Measurements from ENCODE around the gene GSN. TPM values are rescaled to one million over a fixed set of nuclear protein-coding genes. Genes with fewer than 3 reads are reported as not detected.

GSN gene
- total RNA-seq, 1 donor from 2014 or later = 35.0 TPM

DNA sequence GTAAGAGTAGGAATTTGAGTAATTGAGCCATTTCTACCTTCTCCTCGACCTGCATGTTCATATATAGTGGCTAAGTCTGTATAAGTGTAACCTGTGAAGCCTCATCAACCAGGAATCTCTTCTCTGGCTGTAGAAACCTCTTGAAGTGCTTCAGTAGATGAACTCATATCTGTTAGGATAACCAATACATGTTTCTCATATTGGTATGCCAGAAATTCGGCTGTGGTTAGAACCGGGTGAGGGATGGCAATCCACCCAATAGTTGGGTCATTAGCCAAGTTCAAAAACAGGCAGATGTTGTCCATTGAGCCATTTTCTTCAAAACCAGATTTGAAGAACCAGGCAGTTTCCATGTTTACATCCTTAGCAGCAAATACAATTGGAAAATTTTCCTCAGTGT lies 28.9 kb upstream of the GSN start:
- TF ChIP-seq, protein P1, sequence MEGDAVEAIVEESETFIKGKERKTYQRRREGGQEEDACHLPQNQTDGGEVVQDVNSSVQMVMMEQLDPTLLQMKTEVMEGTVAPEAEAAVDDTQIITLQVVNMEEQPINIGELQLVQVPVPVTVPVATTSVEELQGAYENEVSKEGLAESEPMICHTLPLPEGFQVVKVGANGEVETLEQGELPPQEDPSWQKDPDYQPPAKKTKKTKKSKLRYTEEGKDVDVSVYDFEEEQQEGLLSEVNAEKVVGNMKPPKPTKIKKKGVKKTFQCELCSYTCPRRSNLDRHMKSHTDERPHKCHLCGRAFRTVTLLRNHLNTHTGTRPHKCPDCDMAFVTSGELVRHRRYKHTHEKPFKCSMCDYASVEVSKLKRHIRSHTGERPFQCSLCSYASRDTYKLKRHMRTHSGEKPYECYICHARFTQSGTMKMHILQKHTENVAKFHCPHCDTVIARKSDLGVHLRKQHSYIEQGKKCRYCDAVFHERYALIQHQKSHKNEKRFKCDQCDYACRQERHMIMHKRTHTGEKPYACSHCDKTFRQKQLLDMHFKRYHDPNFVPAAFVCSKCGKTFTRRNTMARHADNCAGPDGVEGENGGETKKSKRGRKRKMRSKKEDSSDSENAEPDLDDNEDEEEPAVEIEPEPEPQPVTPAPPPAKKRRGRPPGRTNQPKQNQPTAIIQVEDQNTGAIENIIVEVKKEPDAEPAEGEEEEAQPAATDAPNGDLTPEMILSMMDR (IDR thresholded peaks at IDR 0.05; ENCODE audit: unreplicated experiment) = no peak
- H3K27me3 Mint-ChIP-seq = no peaks in the 10 kb centered on the region
- no peak for DNase-seq (ENCODE audit: low spot score, unreplicated experiment)
- H3K36me3 Mint-ChIP-seq (ENCODE audit: insufficient read depth) = peaks cover 2% of the 10 kb centered on the region
- no peak overlapping the region for H3K27ac Mint-ChIP-seq
- H3K4me3 Mint-ChIP-seq (ENCODE audit: low read depth) = no peak overlapping the region
- peaks cover 11% of the 10 kb centered on the region for H3K4me1 Mint-ChIP-seq (ENCODE audit: low read depth)
- H3K9me3 Mint-ChIP-seq (ENCODE audit: low read depth) = peaks cover 3% of the 10 kb centered on the region

DNA sequence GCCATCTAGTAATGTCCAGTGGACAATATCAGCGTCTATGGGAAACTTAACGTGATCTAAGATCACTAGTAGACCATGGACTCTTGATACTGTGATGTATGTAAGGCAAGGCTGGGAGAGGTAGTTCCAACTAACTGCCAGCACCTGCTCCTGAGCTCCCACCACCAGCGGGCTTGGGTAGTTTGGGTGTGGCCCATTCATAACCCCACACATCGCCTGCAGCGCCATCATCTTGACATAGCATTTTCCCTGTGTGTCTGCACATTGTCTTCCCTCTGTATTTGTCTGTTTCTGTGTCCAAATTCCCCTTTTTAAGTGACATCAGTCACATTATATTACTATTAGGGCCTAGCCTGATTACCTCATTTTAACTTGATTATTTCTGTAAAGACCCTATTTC lies 28.1 kb upstream of the GSN start:
- peaks cover 11% of the 10 kb centered on the region for H3K4me1 Mint-ChIP-seq (ENCODE audit: low read depth)
- TF ChIP-seq, protein P1 (IDR thresholded peaks at IDR 0.05; ENCODE audit: unreplicated experiment) = no peak
- H3K9me3 Mint-ChIP-seq (ENCODE audit: low read depth) = peaks cover 4% of the 10 kb centered on the region
- no peak overlapping the region for H3K4me3 Mint-ChIP-seq (ENCODE audit: low read depth)
- H3K36me3 Mint-ChIP-seq (ENCODE audit: insufficient read depth) = peaks cover 2% of the 10 kb centered on the region
- no peak overlapping the region for H3K27ac Mint-ChIP-seq
- DNase-seq (ENCODE audit: low spot score, unreplicated experiment) = no peak
- no peaks in the 10 kb centered on the region for H3K27me3 Mint-ChIP-seq

DNA sequence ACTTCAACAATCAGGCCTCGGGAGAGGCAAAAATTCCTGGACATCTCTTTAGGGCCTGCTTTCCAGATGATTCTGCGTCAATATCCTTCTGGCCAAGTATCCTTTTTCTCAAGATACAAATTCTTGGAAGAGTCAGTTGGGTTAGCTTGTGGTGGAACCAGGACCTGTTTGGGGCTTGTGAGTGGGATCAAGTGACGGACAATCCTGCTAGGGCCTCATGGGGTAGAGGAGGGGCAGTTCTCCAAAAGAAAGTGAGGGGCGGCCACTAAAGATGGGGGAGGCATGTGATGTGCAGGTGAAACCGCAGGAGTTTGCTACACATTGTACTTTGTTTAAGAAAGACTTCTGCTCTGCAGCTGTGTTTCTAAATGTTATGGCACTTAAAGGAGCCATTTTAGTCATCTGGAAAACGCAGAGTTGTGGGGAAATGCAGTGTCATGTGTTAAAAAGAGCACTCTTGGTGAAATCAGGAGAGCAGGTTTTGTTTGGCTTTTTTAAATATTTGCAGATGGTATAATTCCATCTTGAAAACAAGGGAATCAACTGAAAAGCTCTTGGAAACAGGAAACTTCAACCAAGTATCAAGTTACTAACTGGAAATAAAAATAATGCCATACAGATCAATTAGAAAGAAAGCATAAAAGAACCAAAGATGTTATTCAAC lies 27.4 kb upstream of the GSN start:
- TF ChIP-seq, protein P1 (IDR thresholded peaks at IDR 0.05; ENCODE audit: unreplicated experiment) = no peak
- no peak overlapping the region for H3K27ac Mint-ChIP-seq
- H3K36me3 Mint-ChIP-seq (ENCODE audit: insufficient read depth) = peaks cover 2% of the 10 kb centered on the region
- H3K4me3 Mint-ChIP-seq (ENCODE audit: low read depth) = no peak overlapping the region
- no peak for DNase-seq (ENCODE audit: low spot score, unreplicated experiment)
- H3K9me3 Mint-ChIP-seq (ENCODE audit: low read depth) = peaks cover 4% of the 10 kb centered on the region
- peaks cover 11% of the 10 kb centered on the region for H3K4me1 Mint-ChIP-seq (ENCODE audit: low read depth)
- no peaks in the 10 kb centered on the region for H3K27me3 Mint-ChIP-seq

DNA sequence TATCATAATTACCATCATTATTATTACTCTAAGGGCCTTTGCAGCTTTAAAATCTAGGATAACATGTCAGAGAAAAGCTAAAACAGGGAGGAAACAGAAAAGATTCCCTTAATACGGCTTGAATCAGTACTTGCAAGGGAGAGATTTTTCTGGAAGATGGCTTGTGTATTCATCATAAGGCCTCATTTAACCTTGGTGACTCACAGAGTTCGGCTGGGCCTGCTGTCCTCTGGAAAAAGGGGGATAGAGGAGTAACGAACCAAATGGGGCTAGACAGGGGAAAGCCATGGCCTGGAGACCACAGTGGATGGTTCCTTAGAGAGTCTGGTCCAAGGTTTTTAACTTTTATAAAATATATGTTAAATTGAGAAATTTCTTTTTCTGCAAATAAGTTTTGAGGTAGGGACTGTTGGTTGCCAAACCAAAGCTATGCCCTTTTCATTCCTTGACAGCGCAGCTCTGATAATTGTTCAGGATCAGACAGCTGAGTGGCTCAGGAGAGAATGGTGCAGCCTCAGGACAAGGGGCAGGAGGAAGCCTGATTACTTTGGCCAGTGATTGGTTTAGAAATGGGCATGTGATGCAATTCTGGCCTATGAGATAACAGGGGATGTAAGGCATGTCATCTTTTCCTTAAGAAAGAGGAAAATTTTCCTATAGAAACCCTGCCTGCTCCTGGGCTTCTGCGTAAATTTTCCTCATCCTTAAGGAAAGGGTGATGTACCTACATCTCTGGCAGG lies 25.6 kb upstream of the GSN start:
- Mint-ChIP-seq H3K4me3 (ENCODE audit: low read depth) (no peak overlapping the region), H3K36me3 (ENCODE audit: insufficient read depth) (peaks cover 2% of the 10 kb centered on the region), H3K27me3 (no peaks in the 10 kb centered on the region), H3K27ac (no peak overlapping the region), H3K4me1 (ENCODE audit: low read depth) (peaks cover 8% of the 10 kb centered on the region), H3K9me3 (ENCODE audit: low read depth) (peaks cover 4% of the 10 kb centered on the region)
- TF ChIP-seq, protein P1 (IDR thresholded peaks at IDR 0.05; ENCODE audit: unreplicated experiment) = no peak
- DNase-seq (ENCODE audit: low spot score, unreplicated experiment) = no peak

DNA sequence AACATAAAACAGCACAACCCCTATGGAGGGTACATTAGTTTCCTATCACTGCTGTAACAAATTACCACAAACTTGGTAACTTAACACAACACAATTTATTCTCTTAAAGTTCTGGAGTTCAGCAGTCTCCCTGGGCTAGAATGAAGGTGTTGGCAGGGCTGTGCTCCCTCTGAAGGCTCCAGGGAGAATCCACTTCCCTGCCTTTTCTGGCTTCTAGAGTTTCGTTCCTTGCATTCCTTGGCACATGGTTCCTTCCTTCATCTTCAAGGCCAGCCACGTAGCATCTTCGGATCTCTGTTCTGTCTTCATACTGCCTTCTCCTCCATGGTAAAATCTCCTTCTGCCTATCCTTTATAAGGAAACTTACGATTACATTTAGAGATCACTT lies 25.0 kb upstream of the GSN start:
- Mint-ChIP-seq H3K4me1 (ENCODE audit: low read depth) (peaks cover 7% of the 10 kb centered on the region), H3K27ac (no peak overlapping the region), H3K4me3 (ENCODE audit: low read depth) (no peak overlapping the region), H3K27me3 (no peaks in the 10 kb centered on the region), H3K36me3 (ENCODE audit: insufficient read depth) (peaks cover 2% of the 10 kb centered on the region), H3K9me3 (ENCODE audit: low read depth) (peaks cover 4% of the 10 kb centered on the region)
- TF ChIP-seq, protein P1 (IDR thresholded peaks at IDR 0.05; ENCODE audit: unreplicated experiment) = no peak
- DNase-seq (ENCODE audit: low spot score, unreplicated experiment) = no peak
